WTC11 (cell line): ENCODE measurements around the gene LHFPL6.

Experiments used
- CTCF ChIP-seq: fragments of 200-600 bp; IDR thresholded peaks from 2 replicates; pipeline ENCODE4 v1.8.0; 2022; ENCODE audit warnings: antibody characterized with exemption
- JAZF1 ChIP-seq: fragments of 250-450 bp; sonication (Bioruptor Pico); IDR thresholded peaks from 2 replicates; pipeline ENCODE4 v1.9.0; 2021; ENCODE audit warnings: moderate library complexity, mild to moderate bottlenecking, inconsistent platforms
- RELA ChIP-seq: sonication (generic); formaldehyde crosslinking; IDR thresholded peaks from 2 replicates; pipeline ENCODE4 v1.8.1; 2022; ENCODE audit warnings: missing genetic modification reagents, mild to moderate bottlenecking, borderline replicate concordance
- ZBTB21 ChIP-seq: sonication (generic); formaldehyde crosslinking; IDR thresholded peaks from 2 replicates; pipeline ENCODE4 v1.8.1; 2023; ENCODE audit warnings: mild to moderate bottlenecking, missing genetic modification reagents, borderline replicate concordance
- ZNF232 ChIP-seq: sonication (generic); formaldehyde crosslinking; IDR thresholded peaks from 2 replicates; pipeline ENCODE4 v1.8.0; 2022; ENCODE audit warnings: mild to moderate bottlenecking, missing genetic modification reagents

- TF ChIP-seq ZNF232 (CRISPR knock-in tag) (no peak), JAZF1 (CRISPR knock-in tag) (no peak), RELA (CRISPR knock-in tag) (no peak), CTCF (no peak), ZBTB21 (CRISPR knock-in tag) (no peak)
Observed at GRCh38 chr13:39406688-39407087, 196.3 kb downstream of the LHFPL6 start.
